Natural killer cell treated with Interleukin-12 subunit alpha and Interleukin-12 subunit beta and Interleukin-15 and Interleukin-18, amount 100 ng/mL, for 72 hours (primary cell): Measurements from ENCODE around the gene SORCS2. TPM values are rescaled to one million over a fixed set of nuclear protein-coding genes. Genes with fewer than 3 reads are reported as not detected.
"Not testable (repeated sequence)": the region's sequence is repeated elsewhere in the genome, so short reads cannot be mapped to it uniquely, and the experiment has no call there.

Source experiments
- ATAC-seq, 2 donors: fragments of 150-1000 bp; cut with Tn5 transposase in 1 of 2; sonication (Bioruptor Pico), chemical (Tn5 transposase) in 1 of 2; 2 replicates each; pipeline ENCODE4 v1.10.0; 2021
- DNase-seq: peaks from one replicate; pipeline ENCODE4 v3.0.0; 2022; ENCODE audit warnings: low spot score
- H3K27ac Mint-ChIP-seq, 2 donors: 1 replicate in 1 of 2; 2 replicates in 1 of 2; pipeline ENCODE4 v1.8.0; 2022; ENCODE audit warnings: mixed read lengths in 2 of 2, mild to moderate bottlenecking in 1 of 2, moderate library complexity in 1 of 2
- H3K27me3 Mint-ChIP-seq, 2 donors: 1 replicate in 1 of 2; 2 replicates in 1 of 2; pipeline ENCODE4 v1.8.0; 2022; ENCODE audit warnings: mixed read lengths in 2 of 2
- H3K36me3 Mint-ChIP-seq: one replicate; pipeline ENCODE4 v1.8.0; 2022; ENCODE audit warnings: mixed read lengths
- H3K4me1 Mint-ChIP-seq, 2 donors: 1 replicate in 1 of 2; 2 replicates in 1 of 2; pipeline ENCODE4 v1.8.0; 2022; ENCODE audit warnings: low read depth in 2 of 2, mixed read lengths in 2 of 2, mild to moderate bottlenecking in 1 of 2
- H3K4me3 Mint-ChIP-seq: one replicate; pipeline ENCODE4 v1.8.0; 2022; ENCODE audit warnings: mixed read lengths
- H3K9me3 Mint-ChIP-seq: 2 replicates; pipeline ENCODE4 v1.8.0; 2022; ENCODE audit warnings: mixed read lengths
- total RNA-seq, 2 donors: library from RNA; stranded (reverse); gene quantifications; one replicate each; pipeline ENCODE4 v1.2.3, GENCODE V29; 2022

SORCS2 gene
- total RNA-seq, 2 donors from 2014 or later = 0.17 to 0.21 TPM

DNA sequence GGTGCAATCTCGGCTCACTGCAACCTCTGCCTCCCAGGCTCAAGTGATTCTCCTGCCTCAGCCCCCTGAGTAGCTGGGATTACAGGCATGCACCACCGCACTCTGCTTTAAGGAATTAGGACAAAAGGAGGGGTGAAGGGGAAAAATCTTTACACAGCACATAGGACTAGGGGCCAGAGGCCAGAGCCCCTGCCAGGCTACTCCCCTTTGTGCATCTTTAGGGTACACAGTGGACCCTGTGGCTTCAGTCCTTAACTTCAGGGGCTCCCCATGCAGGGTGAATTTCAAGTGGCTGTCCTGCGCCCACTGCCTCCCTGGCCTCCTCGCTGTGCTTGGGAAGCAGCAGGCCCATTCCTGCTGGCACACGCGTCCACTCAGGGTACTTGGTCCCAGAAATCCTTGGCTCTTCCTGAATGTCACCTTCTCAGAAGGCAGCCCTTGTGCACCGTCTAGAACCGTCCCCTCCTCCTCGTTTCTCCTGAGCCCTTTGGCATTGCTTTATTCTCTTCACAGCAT lies 381.3 kb downstream of the SORCS2 start:
- no peak overlapping the region for H3K27ac Mint-ChIP-seq
- no peak for DNase-seq
- H3K4me1 Mint-ChIP-seq = no peaks in the 10 kb centered on the region
- peaks cover 21% of the 10 kb centered on the region for H3K9me3 Mint-ChIP-seq
- peaks cover 32% of the 10 kb centered on the region for H3K36me3 Mint-ChIP-seq
- peaks cover 6 to 11% of the 10 kb centered on the region in 2 donors for H3K27me3 Mint-ChIP-seq
- no peak for ATAC-seq
- no peak overlapping the region for H3K4me3 Mint-ChIP-seq

DNA sequence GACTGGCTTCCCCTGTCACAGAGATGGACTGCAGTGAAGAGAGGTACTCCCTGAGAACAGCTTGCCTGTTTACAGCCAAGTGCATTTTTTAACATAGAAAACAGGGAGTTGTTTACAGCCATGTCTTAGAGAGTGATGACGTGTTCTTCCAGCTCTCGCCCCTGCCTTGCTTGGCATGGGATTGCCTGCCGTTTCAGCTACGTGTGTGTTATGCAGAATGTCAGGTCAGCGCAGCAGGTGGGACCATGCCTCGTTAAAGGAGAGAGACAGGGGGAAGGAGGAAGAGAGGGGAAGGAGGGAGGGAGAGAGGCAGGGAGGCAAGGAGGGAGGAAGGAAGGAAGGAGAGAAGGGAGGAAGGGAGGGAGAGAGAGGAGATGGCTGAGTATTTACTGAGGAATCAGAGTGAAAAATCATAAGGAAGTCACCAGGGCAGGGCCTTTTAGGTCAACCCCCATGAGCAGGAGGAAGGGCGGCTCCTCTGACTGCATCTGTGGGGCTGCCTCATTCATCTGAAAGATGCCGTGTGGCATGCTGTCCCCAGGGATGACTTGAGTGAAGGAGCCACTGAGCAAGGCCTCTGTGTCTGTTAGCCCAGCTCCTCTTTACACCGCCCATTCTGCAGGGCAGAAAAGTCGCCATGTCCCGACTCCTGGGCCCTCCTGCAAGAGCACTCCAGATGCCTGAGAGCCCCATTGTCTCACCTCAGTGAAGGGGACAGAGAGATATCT lies 382.1 kb downstream of the SORCS2 start:
- no peaks in the 10 kb centered on the region for H3K4me1 Mint-ChIP-seq
- ATAC-seq (no peak), DNase-seq (no peak)
- H3K9me3 Mint-ChIP-seq = peaks cover 25% of the 10 kb centered on the region
- H3K27ac Mint-ChIP-seq = no peak overlapping the region
- H3K27me3 Mint-ChIP-seq = peaks cover 6 to 11% of the 10 kb centered on the region in 2 donors
- H3K36me3 Mint-ChIP-seq = peaks cover 38% of the 10 kb centered on the region
- no peak overlapping the region for H3K4me3 Mint-ChIP-seq

- Mint-ChIP-seq H3K36me3 (peaks cover 43% of the 10 kb centered on the region), H3K4me3 (no peak overlapping the region), H3K9me3 (peaks cover 29% of the 10 kb centered on the region), H3K27ac (no peak overlapping the region), H3K4me1 (no peaks in the 10 kb centered on the region), H3K27me3 (peaks cover 6 to 11% of the 10 kb centered on the region in 2 donors)
- ATAC-seq (no peak), DNase-seq (no peak)
Observed at GRCh38 chr4:7575426-7575825, 383.1 kb downstream of the SORCS2 start.

DNA sequence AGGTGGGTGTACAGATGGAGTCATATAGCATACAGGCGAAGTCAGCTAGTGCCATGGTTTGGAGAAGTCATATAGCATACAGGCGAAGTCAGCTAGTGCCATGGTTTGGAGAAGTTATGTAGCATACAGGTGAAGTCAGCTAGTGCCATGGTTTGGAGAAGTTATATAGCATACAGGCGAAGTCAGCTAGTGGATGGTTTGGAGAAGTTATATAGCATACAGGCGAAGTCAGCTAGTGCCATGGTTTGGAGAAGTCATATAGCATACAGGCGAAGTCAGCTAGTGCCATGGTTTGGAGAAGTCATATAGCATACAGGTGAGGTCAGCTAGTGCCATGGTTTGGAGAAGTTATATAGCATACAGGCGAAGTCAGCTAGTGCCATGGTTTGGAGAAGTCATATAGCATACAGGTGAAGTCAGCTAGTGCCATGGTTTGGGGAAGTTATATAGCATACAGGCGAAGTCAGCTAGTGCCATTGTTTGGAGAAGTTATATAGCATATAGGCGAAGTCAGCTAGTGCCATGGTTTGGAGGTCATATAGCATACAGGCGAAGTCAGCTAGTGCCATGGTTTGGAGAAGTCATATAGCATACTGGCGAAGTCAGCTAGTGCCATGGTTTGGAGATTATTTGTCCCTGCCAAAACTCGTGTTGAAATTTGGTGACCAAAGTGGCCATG lies 385.2 kb downstream of the SORCS2 start:
- H3K4me1 Mint-ChIP-seq, ATAC-seq, DNase-seq, H3K4me3 Mint-ChIP-seq, H3K27me3 Mint-ChIP-seq, H3K27ac Mint-ChIP-seq: not testable (repeated sequence)
- Mint-ChIP-seq H3K36me3 (peaks cover 43% of the 10 kb centered on the region), H3K9me3 (peaks cover 29% of the 10 kb centered on the region)

GRCh38 chr4:7581477-7581876 lies 389.1 kb downstream of the SORCS2 start:
- H3K27ac Mint-ChIP-seq = no peak overlapping the region
- no peak overlapping the region for H3K4me3 Mint-ChIP-seq
- H3K9me3 Mint-ChIP-seq = peaks cover 19% of the 10 kb centered on the region
- ATAC-seq = no peak
- peaks cover 0 to 7% of the 10 kb centered on the region in 2 donors for H3K27me3 Mint-ChIP-seq
- DNase-seq = no peak
- peaks cover 0 to 3% of the 10 kb centered on the region in 2 donors for H3K4me1 Mint-ChIP-seq
- H3K36me3 Mint-ChIP-seq = peaks cover 32% of the 10 kb centered on the region

- peaks cover 21% of the 10 kb centered on the region for H3K36me3 Mint-ChIP-seq
- no peak overlapping the region for H3K27ac Mint-ChIP-seq
- H3K27me3 Mint-ChIP-seq = peaks cover 0 to 12% of the 10 kb centered on the region in 2 donors
- ATAC-seq (no peak), DNase-seq (no peak)
- peaks cover 10% of the 10 kb centered on the region for H3K9me3 Mint-ChIP-seq
- peaks cover 0 to 3% of the 10 kb centered on the region in 2 donors for H3K4me1 Mint-ChIP-seq
- no peak overlapping the region for H3K4me3 Mint-ChIP-seq
Observed at GRCh38 chr4:7582313-7583097, 390.2 kb downstream of the SORCS2 start.

DNA sequence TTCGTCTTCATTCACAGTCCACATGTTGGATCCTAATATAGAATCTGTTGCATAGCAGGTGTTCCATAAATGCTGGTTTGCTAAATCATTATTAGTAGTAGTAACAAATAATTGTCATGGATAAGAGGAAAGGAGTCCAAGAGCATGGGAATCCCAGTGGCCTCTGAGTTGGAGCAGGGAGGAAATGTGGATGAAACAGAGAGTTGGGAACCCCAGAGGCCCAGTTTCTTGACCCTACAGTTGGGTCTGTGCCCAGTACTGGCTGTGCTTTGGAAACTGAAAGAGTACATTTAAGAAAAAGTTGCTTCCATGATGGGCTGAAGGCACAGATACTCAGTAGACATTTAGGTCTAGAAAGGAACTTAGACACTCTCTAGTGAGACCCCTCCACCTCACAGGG lies 391.8 kb downstream of the SORCS2 start:
- H3K4me3 Mint-ChIP-seq = no peak overlapping the region
- peaks cover 0 to 8% of the 10 kb centered on the region in 2 donors for H3K4me1 Mint-ChIP-seq
- H3K9me3 Mint-ChIP-seq = peaks cover 4% of the 10 kb centered on the region
- H3K36me3 Mint-ChIP-seq = peaks cover 7% of the 10 kb centered on the region
- DNase-seq (no peak), ATAC-seq (no peak)
- H3K27ac Mint-ChIP-seq = no peak overlapping the region
- H3K27me3 Mint-ChIP-seq = peaks cover 0 to 19% of the 10 kb centered on the region in 2 donors

DNA sequence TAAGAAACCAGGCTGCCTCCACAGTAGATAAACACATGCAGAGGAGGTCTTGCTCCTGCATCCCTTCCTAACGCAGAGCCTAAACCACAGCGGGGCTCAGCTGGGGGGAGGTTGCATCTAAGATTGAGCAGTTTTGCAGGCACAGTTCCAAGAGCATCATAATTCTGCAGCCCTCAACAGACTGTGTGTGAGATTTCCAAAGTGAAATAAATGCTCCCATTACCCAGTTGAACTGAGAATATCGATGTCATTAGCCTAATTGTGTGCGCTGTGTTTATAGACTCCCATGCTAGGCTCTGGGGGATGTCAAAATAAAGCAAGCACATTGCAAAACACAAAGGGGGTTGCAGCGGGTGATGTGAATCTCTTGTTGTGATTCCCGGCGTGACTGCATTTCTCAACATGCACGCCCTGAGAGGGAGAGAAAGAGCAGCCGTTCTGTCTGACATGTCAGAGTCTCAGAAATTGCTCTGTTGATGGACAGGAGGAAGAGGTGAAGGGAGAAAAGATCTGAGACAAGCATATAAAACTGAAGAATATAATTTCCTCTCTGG lies 392.3 kb downstream of the SORCS2 start:
- H3K27me3 Mint-ChIP-seq = peaks cover 0 to 19% of the 10 kb centered on the region in 2 donors
- H3K9me3 Mint-ChIP-seq = peaks cover 1% of the 10 kb centered on the region
- H3K4me1 Mint-ChIP-seq = peaks cover 0 to 8% of the 10 kb centered on the region in 2 donors
- H3K36me3 Mint-ChIP-seq = peaks cover 3% of the 10 kb centered on the region
- ATAC-seq (no peak), DNase-seq (no peak)
- H3K27ac Mint-ChIP-seq = no peak overlapping the region
- H3K4me3 Mint-ChIP-seq = no peak overlapping the region

DNA sequence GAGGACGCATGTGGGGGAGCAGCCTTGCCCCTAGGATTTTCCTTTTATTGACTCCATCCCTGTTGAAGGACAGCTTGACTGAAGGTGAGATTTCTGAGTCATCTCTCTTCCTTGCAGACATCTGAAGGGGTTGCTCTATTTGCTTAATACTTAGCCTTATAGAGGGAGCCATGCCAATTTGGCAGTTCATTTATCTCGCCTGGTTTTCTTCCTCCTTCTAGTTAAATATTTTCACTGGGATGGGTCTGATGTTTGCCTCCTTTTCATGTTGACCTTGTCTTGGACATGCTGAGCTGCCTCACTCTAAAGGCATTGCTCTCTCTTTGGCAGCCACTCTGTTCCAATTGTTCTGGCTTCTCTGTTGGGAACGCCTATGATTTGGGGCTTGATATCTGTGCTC lies 393.4 kb downstream of the SORCS2 start:
- ATAC-seq = no peak
- no peaks in the 10 kb centered on the region for H3K36me3 Mint-ChIP-seq
- no peak for DNase-seq
- no peak overlapping the region for H3K27ac Mint-ChIP-seq
- no peak overlapping the region for H3K4me3 Mint-ChIP-seq
- H3K27me3 Mint-ChIP-seq = peaks cover 0 to 19% of the 10 kb centered on the region in 2 donors
- peaks cover 0 to 8% of the 10 kb centered on the region in 2 donors for H3K4me1 Mint-ChIP-seq
- no peaks in the 10 kb centered on the region for H3K9me3 Mint-ChIP-seq

DNA sequence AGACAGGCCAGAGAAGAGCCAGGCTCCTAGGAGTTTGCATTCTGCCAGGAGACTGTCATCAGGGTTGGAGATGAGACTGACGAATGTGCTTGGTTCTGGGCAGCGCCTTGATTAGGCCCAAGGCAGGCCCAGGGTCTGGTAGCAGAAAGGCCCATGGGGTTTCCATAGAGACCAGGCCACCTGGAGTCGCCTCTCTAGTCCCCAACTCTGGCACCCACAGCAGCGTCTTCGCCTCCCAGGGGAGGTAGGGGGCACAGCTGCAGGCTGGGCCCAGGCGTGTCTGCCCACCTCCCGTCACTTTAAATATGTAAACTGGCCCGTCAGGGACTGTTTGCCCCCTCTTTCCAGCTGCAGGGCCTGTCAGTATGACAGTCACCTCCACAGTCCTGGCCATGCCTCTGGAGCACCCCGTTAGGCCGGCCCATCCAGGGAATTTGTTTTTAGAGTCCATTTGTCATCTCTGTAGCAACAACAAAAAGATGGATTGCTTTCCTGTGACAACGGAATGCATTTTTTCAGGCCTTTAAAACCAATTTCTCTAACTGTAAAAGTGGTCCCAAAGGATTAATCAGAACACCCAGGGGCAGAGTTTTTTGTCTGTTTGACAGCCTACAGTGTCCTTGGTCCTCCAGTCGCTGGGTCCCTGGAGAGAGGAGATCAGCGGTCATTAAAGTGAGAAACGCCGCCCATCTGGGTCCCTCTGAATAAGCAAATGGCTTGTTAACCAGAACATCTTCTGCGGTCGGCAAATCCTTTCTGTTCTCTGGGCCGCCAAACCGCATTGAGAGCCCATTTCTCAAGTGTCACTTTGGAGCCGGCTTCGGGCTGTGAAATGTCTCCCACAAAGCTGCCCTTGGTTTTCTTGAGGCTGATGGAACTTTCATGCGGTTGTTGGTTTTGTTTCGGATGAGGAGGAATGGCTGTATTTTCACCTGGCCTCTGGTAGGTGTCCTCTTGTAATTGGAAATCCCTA lies 395.4 kb downstream of the SORCS2 start:
- ATAC-seq (no peak), DNase-seq (no peak)
- Mint-ChIP-seq H3K4me1 (peaks cover 0 to 8% of the 10 kb centered on the region in 2 donors), H3K4me3 (no peak overlapping the region), H3K27me3 (peaks cover 0 to 22% of the 10 kb centered on the region in 2 donors), H3K9me3 (no peaks in the 10 kb centered on the region), H3K27ac (no peak overlapping the region), H3K36me3 (no peaks in the 10 kb centered on the region)

- ATAC-seq (no peak), DNase-seq (no peak)
- Mint-ChIP-seq H3K27me3 (peaks cover under 1 to 24% of the 10 kb centered on the region in 2 donors), H3K4me1 (peaks cover 0 to 12% of the 10 kb centered on the region in 2 donors), H3K9me3 (no peaks in the 10 kb centered on the region), H3K4me3 (no peak overlapping the region), H3K27ac (no peak overlapping the region), H3K36me3 (no peaks in the 10 kb centered on the region)
Observed at GRCh38 chr4:7590189-7590588, 397.9 kb downstream of the SORCS2 start.

- Mint-ChIP-seq H3K4me1 (peaks cover 0 to 17% of the 10 kb centered on the region in 2 donors), H3K4me3 (no peak overlapping the region), H3K27ac (no peak overlapping the region), H3K36me3 (no peaks in the 10 kb centered on the region), H3K9me3 (no peaks in the 10 kb centered on the region), H3K27me3 (peaks cover 7 to 31% of the 10 kb centered on the region in 2 donors)
- ATAC-seq (no peak), DNase-seq (no peak)
Observed at GRCh38 chr4:7590899-7591298, 398.6 kb downstream of the SORCS2 start.
